Measurements from ENCODE around the gene PPCDC.
"Not testable (repeated sequence)": the region's sequence is repeated elsewhere in the genome, so short reads cannot be mapped to it uniquely, and the experiment has no call there.

PPCDC gene

DNA sequence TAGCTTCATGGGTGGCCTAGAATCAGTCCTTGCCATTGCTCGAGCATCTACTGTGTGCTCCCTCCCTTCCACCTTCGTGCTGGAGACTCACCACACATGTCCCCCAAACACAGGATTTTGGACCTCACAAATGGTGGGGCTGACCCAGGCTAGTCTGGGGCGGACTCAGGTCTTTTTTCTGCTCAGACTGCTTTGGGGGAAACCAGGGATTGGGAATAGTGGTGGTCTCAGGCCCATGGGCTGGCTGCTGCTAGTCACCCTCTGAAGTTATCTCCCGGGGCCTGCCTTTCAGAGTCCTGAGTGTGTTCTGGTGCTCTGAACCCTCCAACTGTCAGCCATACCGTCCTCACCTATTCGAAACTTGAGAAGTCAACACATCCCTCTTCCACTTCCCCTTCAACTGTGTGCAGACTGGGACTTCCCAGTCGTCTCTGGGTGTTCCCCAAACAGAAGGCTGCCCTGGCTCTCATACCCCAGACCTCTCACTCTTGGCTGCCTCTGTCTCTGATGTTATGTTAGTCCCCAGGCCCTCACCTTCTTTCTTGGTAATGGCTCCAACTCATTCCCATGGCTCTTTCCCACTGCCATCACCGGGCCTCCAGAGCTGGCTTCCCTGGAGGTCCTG, 46.0 kb downstream of the PPCDC start:
- DNase-seq = no peak

DNA sequence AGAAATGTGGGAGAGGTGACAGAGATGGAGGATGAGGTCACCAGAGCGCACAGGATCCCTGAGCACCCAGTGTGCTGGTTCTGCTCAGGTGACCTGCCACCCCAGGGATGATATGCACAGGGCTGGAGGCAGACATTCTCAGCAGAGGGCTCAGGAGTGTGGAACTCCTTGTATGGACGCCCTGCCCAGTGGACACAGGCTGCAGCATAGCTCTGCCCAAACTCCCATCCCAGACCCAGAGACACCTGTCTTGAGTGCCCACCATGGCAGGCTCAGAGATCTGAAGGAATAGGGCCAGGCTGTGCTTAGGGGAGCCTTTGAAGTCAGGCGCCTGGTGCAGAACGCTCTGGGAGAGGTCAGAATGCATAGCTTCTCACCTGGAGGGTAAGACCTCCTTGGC, 47.3 kb downstream of the PPCDC start:
- no peak for DNase-seq

DNA sequence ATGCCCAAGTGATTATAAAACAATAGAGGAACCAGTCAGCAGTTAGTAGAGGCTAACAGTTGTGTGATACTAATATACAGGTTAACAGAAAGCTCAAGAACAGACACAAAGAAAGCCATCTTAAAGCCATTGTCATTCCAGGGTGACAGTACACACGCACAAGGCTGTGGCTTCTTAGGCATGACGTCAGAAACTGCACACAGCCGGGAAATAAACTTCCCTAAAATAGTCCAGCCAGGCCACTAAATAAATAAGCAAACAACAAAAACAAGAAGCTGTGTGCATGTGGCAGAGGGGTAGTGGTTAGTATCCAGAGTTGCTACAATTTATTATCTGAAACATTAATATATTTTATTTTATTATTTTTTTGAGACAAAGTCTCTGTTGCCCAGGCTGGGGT, 49.8 kb downstream of the PPCDC start:
- peak; percentile 19 for DNase-seq

DNA sequence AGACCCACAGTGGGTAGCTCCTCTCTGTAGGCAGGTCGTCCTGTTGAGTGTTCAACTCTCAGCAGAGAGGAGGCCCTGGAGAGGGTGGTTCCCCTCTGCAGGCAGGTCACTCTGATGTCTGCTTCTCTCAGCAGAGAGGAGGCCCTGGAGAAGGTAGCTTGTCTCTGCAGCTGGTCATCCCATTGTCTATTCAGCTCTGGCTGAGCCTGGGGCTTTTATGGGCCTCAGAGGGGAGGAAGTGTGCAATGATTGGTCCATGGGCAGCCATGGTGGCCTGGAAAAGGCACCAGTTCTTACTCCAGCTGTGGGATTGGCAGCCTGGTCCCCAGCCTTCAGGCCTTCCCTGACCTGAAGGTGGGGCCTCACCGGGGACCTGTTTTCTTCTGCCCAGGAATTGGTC, 52.9 kb downstream of the PPCDC start:
- DNase-seq = no peak

DNA sequence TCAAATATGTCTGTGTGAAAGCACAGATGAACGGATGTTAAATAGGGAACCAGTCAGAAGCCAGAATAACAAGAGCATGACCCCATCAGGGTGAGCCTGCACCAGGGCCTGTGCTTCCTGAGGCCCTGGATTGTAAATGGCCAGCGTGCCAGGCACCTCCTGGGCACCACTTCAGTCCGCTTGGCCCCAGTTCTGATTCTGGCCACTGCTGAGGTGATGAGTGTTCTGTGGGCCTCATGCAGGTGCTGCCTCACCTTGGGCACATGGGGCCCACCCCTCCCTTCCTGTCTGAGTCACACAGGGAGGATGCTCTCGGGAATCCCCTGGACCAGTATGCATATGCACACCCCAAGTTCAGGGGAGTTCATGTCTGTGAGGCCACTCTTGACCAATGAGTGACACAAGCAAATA, 54.2 kb downstream of the PPCDC start:
- DNase-seq = peak; percentile 22

DNA sequence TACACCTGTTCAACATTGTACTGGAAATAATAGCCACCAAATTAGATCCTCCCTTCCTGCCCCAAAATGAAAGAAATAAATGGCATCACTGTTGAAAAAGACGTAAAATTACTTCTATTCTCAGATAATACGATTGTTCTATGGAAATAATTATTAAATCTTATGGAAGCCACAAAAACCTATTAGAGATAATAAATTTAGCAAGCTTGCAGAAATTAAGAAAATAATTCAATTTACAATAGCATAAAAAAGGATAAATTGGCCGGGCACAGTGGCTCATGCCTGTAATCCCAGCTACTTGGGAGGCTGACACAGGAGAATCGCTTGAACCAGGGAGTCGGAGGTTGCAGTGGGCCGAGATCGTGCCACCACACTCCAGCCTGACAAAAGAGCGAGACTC, 57.8 kb downstream of the PPCDC start:
- DNase-seq = no peak

DNA sequence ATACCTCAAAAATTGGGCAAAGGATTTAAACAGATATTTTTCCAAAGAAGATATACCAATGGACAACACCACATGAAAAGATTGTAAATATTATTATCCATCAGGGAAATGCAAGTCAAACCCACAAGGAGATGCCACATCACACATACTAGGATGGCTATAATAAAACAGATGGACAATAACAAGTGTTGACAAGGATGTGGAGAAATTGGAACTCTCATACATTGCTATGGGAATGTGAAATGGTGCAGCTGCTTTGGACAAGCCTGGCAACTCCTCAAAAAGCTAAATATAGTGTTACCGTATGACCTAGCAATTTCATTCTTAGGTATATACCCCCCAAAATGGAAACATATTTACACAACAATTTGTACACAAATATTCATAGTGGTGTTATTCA, 59.3 kb downstream of the PPCDC start:
- DNase-seq = no peak

DNA sequence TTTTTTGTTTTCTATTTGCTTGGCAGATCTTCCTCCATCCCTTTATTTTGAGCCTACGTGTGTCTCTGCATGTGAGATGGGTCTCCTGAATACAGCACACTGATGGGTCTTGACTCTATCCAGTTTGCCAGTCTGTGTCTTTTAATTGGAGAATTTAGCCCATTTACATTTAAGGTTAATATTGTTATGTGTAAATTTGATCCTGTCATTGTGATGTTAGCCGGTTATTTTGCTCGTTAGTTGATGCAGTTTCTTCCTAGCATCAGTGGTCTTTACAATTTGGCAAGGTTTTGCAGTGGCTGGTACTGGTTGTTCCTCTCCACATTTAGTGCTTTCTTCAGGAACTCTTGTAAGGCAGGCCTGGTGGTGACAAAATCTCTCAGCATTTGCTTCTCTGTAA, 62.3 kb downstream of the PPCDC start:
- DNase-seq = not testable (repeated sequence)

DNA sequence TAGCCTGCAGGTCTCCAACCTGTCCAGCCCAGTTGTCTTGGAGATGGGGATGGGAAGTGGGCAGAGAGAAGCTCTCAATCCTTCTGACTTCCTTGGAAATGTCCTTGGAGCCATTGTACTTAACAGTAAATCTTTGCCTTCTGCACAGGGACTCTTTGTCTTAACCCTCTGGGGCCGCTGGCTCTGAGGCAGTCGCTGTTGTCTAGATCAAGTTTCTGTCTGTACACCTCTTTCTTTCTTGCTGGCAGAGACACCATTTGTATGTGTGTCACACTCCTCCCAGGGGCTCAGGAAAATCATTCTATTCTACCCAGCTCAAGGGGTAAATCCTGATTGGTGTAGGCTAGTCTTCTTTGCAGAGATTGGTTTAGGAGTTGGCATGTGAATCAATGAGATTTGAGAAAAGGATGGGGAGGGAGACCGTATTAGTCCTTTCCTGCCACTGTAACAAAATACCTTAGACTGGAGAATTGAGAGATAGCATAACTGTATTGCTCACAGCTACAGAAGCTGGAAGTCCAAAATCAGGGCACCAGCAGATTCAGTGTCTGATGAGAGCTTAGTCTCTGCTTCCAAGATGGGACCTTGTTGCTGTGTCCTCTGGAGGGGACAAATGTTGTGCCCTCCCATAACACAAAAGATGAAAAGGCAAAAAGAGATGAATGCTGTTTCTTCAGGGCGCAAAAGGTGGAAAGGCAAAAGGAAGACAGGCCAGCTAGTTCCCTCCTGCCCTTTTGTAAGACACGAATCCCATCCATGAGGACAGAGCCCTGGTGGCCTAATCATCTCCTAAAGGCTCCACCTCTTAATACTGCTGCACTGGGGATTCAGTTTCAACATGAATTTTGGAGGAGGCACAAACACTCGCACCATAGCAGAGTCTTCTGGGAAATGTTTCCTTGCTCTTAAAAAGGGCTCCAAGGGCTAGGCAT, 66.3 kb downstream of the PPCDC start:
- no peak for DNase-seq

DNA sequence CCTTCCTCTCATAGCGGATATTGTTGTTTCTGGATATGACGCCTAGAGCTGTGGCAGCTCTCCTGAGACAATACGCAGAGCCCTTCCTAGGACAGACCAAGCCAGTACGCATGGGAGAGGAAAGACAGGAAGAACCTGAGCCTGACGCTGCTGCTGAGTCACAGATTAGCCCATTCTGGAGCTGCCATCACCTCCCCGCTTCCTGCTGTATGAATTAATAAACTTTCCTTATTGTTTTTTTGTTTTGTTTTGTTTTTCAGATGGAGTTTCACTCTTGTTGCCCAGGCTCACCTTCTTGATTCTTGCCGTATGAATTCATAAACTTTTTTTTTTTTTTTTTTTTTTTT, 67.0 kb downstream of the PPCDC start:
- no peak for DNase-seq

DNA sequence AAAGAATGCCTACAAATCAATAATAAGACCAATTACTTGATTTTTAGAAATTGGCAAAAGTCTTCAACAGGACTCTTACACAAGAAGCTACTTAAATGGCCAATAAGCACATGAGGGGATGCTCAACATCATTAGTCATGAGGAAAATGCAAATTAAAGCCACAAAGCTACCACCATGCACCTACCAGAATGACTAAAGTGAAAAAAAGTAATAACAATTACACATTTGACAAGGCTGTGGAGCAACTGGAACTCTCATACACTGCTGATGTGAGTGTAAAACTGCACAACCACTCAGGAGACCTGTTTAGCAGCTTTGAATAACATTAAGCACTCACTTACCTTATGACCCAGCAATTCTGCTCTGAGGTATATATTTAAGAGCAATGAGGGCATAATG, 68.4 kb downstream of the PPCDC start:
- no peak for DNase-seq

DNA sequence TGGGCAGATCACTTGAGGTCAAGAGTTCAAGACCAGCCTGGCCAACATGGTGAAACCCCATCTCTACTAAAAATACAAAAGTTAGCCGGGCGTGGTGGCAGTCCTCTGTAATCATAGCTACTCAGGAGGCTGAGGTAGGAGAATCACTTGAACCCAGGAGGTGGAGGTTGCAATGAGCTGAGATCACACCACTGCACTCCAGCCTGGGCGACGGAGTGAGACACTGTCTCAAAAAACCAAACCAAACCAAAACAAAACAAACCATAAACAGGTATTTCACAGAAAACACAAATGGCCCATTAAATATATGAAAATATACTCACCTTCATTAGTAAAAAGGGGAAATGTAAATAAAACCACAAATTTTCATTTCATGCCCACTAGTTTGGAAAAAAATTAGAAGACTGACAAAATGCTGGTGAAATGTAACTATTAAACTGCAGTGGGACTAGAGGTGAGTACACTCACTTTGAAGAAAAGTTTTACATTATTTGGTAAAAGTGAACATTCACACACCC, 71.6 kb downstream of the PPCDC start:
- not testable (repeated sequence) for DNase-seq

DNA sequence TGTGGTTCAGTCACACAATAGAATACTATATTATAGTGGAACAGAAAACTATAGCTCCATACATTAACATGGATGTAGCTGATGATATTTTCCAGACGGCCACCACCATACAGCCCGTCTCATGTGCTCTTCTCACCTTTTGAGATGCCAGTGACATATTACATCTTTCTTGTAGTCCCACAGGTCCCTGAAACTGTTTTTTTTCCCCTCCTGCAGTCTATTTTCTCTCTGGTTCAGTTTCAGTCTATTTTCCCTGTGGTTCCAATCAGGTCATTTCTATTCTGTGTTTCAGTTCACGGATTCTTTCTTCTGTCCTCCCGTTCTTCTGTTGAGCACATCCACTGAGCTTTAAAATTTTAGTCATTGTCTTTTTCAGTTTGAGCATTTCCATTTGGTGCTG, 72.2 kb downstream of the PPCDC start:
- DNase-seq = no peak

DNA sequence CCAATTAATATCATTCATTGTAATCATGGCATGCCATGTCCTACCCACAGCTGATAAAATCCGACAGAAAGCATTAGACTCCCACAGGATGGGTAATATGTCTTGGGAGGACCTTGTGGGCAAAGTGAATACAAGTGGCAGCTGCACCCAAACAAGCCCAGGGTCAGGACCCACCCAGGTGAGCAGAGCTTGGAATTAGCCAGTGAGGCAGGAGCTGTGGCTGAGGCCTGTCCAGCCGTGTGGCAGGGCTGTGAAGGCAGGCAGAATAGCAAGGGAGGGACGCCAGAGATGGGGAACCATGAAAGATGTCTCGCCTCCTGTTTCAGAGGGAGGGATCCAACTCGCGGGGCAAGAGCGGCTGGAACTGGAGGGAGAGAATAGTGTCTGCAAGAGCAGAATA, 74.5 kb downstream of the PPCDC start:
- DNase-seq = no peak

DNA sequence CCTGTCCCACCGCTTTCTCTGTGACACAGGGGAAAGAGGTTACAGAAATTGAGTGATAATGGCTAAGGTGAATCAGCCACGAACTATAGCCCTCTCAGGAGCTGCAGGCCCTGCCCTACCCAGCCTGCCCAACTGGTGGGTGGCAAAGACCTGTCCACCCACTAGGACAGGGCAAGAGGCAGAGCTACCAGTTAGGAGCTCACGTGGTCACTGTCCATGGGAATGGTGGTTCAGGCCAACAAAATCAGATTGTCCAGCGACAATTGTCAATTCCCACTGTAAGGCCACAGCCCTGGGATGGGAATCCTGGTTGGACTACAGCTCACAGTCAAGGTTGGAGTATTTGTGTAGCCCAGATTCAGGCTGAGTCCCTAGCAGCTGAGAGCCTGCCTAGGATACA, 75.0 kb downstream of the PPCDC start:
- DNase-seq = no peak
